Loucy (cell line): Measurements from ENCODE around the gene CYP17A1.

Experiments used
- H2AFZ ChIP-seq: fragments of 200-600 bp; sonication (generic); 2 replicates; pipeline ENCODE4 v1.6.0; 2016; ENCODE audit warnings: antibody characterized with exemption, mild to moderate bottlenecking, low read length, moderate library complexity
- H3F3A ChIP-seq: fragments of 200-600 bp; 2 replicates; pipeline ENCODE4 v1.6.0; 2016; ENCODE audit warnings: antibody characterized with exemption, low read depth, mild to moderate bottlenecking
- H3K27me3 ChIP-seq: fragments of 200-600 bp; sonication (generic); 2 replicates; pipeline ENCODE4 v1.6.1; 2014; ENCODE audit warnings: low read length, mild to moderate bottlenecking; ENCODE audit not compliant: insufficient read depth, poor library complexity, severe bottlenecking
- H3K36me3 ChIP-seq: fragments of 200-600 bp; sonication (generic); 2 replicates; pipeline ENCODE4 v1.6.1; 2016; ENCODE audit warnings: low read length; ENCODE audit not compliant: insufficient read depth
- H3K4me1 ChIP-seq: fragments of 200-600 bp; sonication (generic); 2 replicates; pipeline ENCODE4 v1.5.1; 2014; ENCODE audit warnings: low read length, mild to moderate bottlenecking; ENCODE audit not compliant: insufficient read depth, poor library complexity, severe bottlenecking
- H3K4me2 ChIP-seq: fragments of 200-600 bp; sonication (generic); 2 replicates; pipeline ENCODE4 v1.6.0; 2014; ENCODE audit warnings: antibody characterized with exemption, low read length, low read depth, mild to moderate bottlenecking; ENCODE audit not compliant: poor library complexity, severe bottlenecking
- H3K4me3 ChIP-seq: fragments of 200-600 bp; sonication (generic); 2 replicates; pipeline ENCODE4 v1.5.1; 2014; ENCODE audit warnings: low read length, mild to moderate bottlenecking, mixed read lengths; ENCODE audit not compliant: poor library complexity, severe bottlenecking
- H3K79me2 ChIP-seq: fragments of 200-600 bp; sonication (generic); 2 replicates; pipeline ENCODE4 v1.6.1; 2014; ENCODE audit warnings: low read length; ENCODE audit not compliant: insufficient read depth
- H3K9ac ChIP-seq: fragments of 200-600 bp; sonication (generic); 2 replicates; pipeline ENCODE4 v1.6.0; 2014; ENCODE audit warnings: mild to moderate bottlenecking, low read depth, low read length, moderate library complexity; ENCODE audit not compliant: poor library complexity, severe bottlenecking
- H3K9me2 ChIP-seq: fragments of 200-600 bp; sonication (generic); replicated peaks from 2 replicates; pipeline ENCODE4 v1.6.1; 2016; ENCODE audit warnings: low read depth, low read length, mixed read lengths
- H3K9me3 ChIP-seq: fragments of 200-600 bp; sonication (generic); 2 replicates; pipeline ENCODE4 v1.6.1; 2014; ENCODE audit warnings: mild to moderate bottlenecking, antibody characterized with exemption, low read length, low read depth; ENCODE audit not compliant: insufficient read depth
- H4K20me1 ChIP-seq: fragments of 200-600 bp; sonication (generic); 2 replicates; pipeline ENCODE4 v1.6.0; 2014; ENCODE audit warnings: antibody characterized with exemption, low read length, mild to moderate bottlenecking; ENCODE audit not compliant: insufficient read depth, poor library complexity, severe bottlenecking
- EZH2phosphoT487 ChIP-seq: fragments of 200-600 bp; IDR thresholded peaks from 2 replicates; pipeline ENCODE4 v1.6.1; 2018; ENCODE audit warnings: antibody characterized with exemption, mild to moderate bottlenecking, moderate library complexity, borderline replicate concordance
- TF ChIP-seq, protein P1 (sequence below): fragments of 200-600 bp; sonication (generic); conservative IDR thresholded peaks from 2 replicates; pipeline ENCODE4 v1.5.1; 2014; ENCODE audit warnings: mild to moderate bottlenecking, antibody characterized with exemption, low read length

The CYP17A1 gene

GRCh38 chr10:102783568-102783967 is 53.6 kb downstream of the CYP17A1 start:
- peaks cover 15% of the 10 kb centered on the region; the same call in 1 of the 2 replicates for H3K79me2 ChIP-seq
- H3F3A ChIP-seq, result no peaks in the 10 kb centered on the region
- H3K36me3 ChIP-seq, result no peaks in the 10 kb centered on the region
- no peaks in the 10 kb centered on the region for H3K9me3 ChIP-seq
- no peak overlapping the region for H3K4me2 ChIP-seq
- no peaks in the 10 kb centered on the region for H3K9me2 ChIP-seq
- no peaks in the 10 kb centered on the region for H3K27me3 ChIP-seq
- no peak for TF ChIP-seq EZH2phosphoT487
- TF ChIP-seq, protein P1, sequence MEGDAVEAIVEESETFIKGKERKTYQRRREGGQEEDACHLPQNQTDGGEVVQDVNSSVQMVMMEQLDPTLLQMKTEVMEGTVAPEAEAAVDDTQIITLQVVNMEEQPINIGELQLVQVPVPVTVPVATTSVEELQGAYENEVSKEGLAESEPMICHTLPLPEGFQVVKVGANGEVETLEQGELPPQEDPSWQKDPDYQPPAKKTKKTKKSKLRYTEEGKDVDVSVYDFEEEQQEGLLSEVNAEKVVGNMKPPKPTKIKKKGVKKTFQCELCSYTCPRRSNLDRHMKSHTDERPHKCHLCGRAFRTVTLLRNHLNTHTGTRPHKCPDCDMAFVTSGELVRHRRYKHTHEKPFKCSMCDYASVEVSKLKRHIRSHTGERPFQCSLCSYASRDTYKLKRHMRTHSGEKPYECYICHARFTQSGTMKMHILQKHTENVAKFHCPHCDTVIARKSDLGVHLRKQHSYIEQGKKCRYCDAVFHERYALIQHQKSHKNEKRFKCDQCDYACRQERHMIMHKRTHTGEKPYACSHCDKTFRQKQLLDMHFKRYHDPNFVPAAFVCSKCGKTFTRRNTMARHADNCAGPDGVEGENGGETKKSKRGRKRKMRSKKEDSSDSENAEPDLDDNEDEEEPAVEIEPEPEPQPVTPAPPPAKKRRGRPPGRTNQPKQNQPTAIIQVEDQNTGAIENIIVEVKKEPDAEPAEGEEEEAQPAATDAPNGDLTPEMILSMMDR, result no peak
- no peak overlapping the region for H3K9ac ChIP-seq
- peaks cover 3% of the 10 kb centered on the region for H4K20me1 ChIP-seq
- H2AFZ ChIP-seq, result no peak overlapping the region
- no peak overlapping the region for H3K4me3 ChIP-seq
- H3K4me1 ChIP-seq, result peaks cover 3% of the 10 kb centered on the region

DNA sequence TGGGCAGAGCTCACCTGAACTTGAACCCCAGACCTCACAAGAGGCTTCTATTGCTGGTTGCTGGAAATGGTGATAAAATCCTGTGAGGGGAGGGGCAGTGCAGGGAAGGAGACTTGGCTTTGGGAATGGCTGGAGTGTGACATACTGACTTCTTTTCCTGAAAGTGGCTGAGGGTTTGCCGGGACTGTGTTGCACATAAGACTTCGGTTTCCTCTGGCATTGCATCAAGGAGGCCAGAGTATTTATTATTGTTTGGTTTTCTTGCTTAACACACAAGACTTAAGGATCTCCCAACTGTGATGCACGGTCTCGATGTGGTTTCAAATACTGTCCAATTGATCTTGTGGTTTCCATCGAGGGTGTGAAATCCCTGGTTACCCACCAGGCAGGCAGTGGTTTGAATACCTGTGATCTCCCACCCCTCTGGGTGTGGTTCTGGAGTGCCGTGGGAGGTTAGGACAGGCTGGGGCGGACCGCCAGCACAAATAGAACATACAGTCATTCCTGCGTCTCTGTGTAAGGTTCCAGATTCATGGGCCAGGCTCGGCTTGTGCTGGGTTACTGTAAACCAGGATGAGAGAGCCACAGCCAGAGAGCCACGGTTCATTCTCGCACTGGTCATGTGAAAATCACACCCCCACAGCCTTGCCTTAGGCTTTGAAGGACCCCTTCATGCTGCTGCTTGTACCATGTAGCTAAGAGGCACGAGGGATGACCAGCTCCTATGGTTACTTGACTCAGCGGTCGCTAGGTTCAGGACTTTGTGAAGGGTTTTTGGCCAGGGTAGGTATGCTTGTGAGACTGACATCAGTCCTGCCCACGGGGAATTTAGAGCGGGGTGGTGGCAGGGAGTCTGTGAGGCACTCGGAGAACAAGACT is 54.3 kb downstream of the CYP17A1 start:
- Histone ChIP-seq H3K9me2 (no peaks in the 10 kb centered on the region), H2AFZ (no peak overlapping the region), H3K4me1 (peaks cover 3% of the 10 kb centered on the region), H3K79me2 (peaks cover 15% of the 10 kb centered on the region; the same call in 1 of the 2 replicates), H3K9me3 (no peaks in the 10 kb centered on the region), H3K27me3 (no peaks in the 10 kb centered on the region), H3K9ac (no peak overlapping the region), H3K36me3 (no peaks in the 10 kb centered on the region), H3K4me2 (no peak overlapping the region), H3F3A (no peaks in the 10 kb centered on the region), H4K20me1 (peaks cover 3% of the 10 kb centered on the region), H3K4me3 (no peak overlapping the region)
- TF ChIP-seq, protein P1, result no peak
- no peak for TF ChIP-seq EZH2phosphoT487

- no peak overlapping the region for H3K4me3 ChIP-seq
- no peaks in the 10 kb centered on the region for H3F3A ChIP-seq
- H4K20me1 ChIP-seq, result peaks cover 3% of the 10 kb centered on the region
- H3K27me3 ChIP-seq, result no peaks in the 10 kb centered on the region
- H3K9me3 ChIP-seq, result no peaks in the 10 kb centered on the region
- H3K4me2 ChIP-seq, result no peak overlapping the region
- H3K79me2 ChIP-seq, result peaks cover 10% of the 10 kb centered on the region; the same call in 1 of the 2 replicates
- H3K9me2 ChIP-seq, result no peaks in the 10 kb centered on the region
- H3K9ac ChIP-seq, result no peak overlapping the region
- H3K36me3 ChIP-seq, result no peaks in the 10 kb centered on the region
- no peak overlapping the region for H2AFZ ChIP-seq
- TF ChIP-seq, protein P1, result no peak
- TF ChIP-seq EZH2phosphoT487, result no peak
- peaks cover 3% of the 10 kb centered on the region for H3K4me1 ChIP-seq
These were observed 55.2 kb downstream of the CYP17A1 start for GRCh38 chr10:102781921-102782557.
